ENCODE measurements around the gene TMPRSS11F.
"Not testable (repeated sequence)": the region's sequence is repeated elsewhere in the genome, so short reads cannot be mapped to it uniquely, and the experiment has no call there.

TMPRSS11F gene

DNA sequence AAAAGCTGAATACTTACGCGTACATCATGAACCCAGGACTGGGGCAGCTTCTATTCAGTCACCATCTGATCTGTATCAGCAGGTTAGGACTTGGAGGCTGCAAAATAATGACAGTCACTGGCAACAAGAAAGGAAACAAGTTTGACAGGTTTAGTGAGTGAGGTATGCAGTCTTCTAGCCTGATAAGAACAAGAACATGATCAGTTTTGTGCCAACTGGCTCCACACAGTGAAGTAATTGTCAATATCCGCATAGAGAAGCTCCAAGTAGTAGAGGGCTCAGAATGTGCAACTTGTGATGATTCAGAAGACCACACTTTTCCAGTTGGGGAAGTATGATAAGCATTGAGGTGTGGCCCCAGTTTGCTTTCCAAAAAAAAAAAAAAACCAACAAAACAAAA, at the start of gene TMPRSS11F:
Gene TMPRSS11F (minus strand): TSS at position 77 of the 400 bp plus-strand sequence. CDS start 49 bp downstream, at position 28.
- DNase-seq: no peak

DNA sequence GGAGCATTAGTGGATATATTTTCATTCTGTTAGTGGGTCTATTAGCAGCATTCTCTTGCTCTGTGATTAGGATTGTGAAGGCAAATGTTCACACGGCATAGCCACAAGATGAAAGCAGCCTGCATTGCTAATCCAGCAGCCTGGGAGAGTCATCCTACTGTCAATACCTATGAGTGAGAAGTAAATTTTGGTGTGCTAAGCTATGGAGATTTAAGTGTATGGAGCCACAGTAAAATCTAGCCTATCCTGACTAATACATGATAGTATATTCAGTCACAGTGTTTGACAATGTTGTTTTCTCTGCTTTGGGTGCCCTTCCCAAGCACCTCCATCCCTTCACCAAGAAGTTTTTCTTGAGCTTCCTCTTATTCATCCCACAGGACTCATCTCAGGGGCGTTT, 47.2 kb upstream of the TMPRSS11F start:
- DNase-seq: no peak

DNA sequence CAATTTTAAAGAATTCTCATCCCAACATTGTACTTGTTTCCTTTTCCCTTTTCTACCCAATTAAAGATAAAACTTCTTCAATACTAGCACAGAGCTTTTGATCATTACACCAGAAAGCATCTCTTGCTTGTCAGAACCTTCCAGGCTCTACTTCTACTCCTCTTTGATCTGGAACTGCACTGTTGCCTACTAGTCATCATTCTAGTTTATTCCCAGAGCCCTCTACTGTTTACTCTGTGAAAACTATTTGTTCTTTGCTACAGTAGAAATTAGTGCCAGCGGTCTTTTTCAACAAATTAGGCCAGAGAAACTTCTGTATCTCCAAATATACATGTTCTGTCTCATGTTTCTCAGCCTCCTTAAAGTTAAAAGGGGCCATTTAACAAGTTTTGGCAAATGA, 46.8 kb upstream of the TMPRSS11F start:
- no peak for DNase-seq

DNA sequence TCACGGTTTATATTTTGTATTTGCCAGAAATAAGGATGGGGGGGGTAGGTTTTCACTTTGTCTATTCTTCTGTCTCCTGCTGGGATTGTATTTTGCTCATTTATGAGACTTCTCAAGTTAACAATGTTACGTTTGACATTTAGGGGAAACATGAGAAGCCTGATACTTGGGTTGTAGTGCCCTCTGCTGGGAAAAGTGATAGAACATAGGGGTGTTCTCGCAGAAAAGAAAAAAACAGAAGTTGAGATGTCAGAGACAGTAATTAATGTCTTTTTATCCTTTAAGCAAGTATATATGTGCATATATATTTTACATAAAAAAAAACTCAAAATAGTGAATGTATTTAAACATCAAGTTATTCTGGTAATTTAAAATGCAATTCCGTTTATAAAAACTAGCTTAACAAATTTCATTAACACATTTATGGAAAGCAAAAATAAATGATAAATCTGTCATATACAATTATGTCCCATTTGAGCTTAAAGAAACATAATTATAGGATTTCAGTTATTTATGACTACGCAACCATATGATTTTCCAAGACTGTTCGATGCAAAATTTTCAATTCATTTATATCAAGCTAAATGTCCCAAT, 46.0 kb upstream of the TMPRSS11F start:
- DNase-seq: no peak

DNA sequence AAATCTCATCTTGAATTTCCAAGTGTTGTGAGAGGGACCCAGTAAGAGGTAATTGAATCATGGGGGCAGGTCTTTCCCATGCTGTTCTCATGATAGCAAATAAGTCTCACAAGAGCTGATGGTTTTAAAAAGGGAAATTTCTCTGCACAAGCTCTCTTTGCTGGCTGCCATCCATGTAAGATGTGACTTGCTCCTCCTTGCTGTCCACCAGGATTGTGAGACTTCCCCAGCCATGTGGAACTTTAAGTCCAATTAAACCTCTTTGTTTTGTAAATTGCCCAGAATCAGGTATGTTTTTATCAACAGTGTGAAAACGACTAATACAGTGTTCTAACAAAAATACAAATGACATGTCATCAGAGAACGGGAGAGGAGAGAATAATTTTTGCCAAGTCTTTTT, 44.7 kb upstream of the TMPRSS11F start:
- DNase-seq: not testable (repeated sequence)

DNA sequence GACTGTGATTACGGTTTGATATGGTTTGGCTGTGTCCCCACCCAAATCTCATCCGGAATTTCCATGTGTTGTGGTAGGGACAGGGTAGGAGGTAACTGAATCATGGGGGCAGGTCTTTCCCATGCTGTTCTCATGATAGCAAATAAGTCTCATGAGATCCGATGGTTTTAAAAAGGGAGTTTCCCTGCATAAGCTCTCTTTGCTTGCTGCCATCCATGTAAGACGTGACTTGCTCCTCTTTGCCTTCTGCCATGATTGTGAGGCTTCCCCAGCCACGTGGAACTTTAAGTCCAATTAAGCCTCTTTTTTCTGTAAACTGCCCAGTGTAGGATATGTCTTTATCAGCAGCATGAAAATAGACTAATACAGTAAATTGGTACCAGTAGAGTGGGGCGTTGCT, 42.5 kb upstream of the TMPRSS11F start:
- DNase-seq: not testable (repeated sequence)

DNA sequence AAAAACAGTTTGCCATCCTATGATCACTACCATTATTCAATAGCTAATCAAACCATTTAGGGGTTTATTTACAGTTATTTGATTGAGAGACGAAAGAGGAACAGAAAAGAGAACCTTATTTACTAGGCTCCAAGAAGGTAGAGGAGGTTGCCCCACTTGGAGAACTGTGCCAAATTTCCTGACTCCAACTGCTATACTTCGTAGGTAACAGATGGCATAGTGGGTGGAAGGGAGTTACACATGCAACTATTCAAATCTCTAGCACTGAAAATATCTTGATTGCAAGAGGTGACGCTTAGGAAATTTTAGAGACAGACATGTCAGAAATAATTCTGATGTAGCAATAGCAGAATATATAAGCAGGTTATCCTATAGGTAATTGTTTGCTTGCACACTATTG, 38.0 kb upstream of the TMPRSS11F start:
- no peak for DNase-seq

DNA sequence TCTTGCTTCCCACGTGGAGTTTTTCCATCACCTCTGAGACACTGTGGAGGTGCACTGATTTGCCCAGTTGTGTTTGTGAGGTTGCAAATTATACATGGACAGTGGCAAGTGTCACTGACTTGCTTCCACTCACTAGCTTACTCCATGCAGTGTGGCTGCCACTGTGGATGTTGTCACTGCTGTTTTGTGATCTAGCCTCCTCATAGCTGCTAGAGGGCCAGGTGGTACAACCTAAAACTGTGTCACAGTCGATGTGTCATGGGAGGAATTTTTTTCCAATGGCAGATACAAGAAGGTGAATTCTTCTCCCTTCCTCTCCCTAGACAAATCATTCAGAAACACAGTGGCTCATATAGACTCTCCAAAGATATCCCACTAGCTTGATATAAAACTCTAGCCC, 37.5 kb upstream of the TMPRSS11F start:
- DNase-seq: no peak

DNA sequence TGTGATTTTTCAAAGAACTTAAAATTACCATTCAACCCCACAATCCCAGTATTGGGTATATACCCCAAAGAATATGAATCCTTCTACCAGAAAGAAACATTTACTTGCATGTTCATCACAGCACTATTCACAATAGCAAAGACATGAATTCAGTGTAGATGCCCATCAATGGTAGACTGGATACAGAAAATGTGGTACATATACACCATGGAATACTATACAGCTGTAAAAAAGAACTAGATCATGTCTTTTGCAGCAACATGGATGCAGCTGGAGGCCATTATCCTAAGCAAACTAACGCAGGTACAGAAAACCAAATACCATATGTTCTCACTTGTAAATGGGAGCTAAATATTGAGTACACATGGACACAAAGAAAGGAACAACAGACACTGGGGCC, 34.1 kb upstream of the TMPRSS11F start:
- DNase-seq: no peak

DNA sequence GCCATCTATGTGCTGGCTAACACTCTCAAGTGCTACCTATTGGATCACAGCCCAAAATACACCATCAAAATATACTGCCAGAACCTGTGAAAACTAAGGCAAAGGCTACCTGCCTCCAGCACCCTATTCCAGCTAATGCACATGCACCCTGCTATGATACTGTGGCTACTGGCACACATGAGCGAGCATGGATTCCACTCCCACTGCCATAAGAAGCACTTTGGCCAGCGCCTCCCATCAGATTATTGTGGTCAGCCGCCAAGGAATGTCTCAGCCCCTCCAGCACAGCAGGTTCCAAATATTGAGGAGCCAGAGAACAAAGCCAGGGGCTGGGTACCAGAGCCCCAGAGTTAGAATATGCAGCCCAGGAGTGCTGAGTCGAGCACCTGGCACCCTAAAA, 32.5 kb upstream of the TMPRSS11F start:
- DNase-seq: no peak

DNA sequence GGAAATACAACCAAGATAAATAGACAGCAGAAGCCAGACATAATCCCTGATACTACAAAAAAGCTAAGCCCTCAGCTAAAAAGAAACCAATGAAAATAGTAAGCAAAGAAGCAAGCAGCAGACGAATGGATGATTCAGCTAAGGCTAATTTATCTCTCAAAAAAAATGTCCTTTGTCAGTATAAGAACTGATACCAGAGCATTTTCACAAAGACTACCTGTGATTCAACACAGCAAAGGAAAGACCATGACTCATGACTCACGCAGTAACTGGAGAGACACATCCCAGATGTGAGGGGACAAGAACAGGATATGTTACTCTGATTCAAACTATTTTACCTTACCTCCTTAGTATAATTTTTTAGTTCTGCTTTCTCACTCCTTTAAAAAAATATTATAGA, 22.7 kb upstream of the TMPRSS11F start:
- no peak for DNase-seq

DNA sequence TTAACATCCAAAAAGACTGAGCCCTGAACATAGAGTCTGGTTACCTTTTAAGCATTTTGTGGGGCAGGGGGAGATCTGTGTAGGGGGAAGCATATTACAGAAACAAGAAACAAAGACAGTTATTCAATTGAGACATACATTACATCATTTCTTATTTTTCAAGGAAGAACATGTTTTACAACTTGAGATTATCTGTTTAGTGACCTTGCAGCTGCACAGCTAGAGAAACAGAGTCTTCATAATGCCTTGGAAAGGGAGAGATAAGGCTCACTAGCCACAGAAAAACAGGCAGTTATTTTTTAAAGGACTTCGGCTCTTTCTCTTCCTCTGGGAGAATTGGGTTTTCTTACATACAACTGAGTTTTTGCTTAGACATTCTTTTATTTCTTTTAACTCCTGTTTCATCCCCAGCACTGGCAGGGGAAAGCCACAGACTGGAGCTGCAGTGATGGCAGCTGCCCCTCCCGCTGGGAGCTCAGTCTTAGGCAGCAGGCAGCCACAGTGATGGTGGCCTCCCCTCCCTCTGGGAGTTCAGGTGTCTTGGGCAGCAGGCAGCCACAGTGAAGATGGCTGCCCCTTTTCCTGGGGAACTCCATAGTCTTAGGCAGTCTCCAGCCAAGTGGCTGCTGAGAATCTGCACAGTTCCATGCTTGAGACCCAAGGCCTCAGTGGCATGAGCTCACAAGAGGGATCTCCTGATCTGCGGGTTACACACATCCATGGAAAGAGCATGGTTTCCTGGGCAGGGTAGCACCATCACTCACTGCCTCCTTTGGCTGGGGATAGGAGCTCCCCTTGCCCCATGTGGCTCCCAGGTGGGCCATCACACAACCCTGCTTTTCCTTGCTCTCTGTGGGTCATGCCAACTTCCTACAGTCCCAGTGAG, 19.4 kb upstream of the TMPRSS11F start:
- DNase-seq: no peak

DNA sequence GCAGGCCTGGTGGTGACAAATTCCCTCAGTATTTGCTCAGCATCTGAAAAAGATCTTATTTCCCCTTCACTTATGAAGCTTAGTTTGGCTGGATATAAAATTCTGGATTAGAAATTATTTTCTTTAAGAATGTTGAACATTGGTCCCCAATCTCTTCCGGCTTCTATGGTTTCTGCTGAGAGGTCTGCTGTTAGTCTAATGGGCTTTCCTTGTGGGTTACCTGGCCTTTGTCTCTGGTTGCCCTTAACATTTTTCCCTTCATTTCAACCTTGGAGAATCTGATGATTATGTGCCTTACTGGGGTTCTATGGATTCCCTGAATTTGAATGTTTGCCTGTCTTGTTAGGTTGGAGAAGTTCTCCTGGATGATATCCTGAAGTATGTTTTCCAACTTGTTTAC, 17.4 kb upstream of the TMPRSS11F start:
- no peak for DNase-seq

DNA sequence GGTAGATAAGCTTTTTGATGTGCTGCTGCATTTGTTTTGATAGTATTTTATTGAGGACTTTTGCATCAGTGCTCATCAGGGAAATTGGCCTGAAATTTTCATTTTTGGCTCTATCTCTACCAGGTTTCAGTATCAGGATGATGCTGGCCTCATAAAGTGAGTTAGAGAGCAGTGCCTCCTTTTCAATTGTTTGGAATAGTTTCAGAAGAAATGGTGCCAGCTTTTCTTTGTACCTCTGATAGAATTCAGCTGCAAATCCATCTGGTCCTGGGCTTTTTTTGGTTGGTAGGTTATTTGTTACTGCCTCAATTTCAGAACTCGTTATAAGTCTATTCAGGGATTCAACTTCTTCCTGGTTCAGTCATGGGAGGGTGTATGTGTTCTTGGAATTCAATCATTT, 15.6 kb upstream of the TMPRSS11F start:
- DNase-seq: no peak

DNA sequence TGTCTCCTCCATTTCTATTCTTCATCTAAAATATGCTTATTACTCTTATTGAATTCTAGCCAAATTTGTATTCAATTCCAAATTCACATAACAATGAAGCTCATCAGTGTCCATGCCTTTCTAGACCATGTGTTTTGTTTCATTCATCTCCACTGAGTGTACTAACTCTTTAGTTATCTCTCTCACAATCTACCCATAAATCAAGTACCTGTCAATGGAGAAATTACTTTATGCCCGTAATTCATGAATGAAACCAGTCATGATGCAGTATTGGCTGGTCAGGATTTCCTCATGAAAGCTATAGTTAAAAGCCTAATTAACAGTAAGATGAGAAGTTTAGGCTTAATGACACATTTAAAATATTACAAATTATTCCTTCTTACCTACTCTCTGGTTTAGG, 12.2 kb upstream of the TMPRSS11F start:
- no peak for DNase-seq

DNA sequence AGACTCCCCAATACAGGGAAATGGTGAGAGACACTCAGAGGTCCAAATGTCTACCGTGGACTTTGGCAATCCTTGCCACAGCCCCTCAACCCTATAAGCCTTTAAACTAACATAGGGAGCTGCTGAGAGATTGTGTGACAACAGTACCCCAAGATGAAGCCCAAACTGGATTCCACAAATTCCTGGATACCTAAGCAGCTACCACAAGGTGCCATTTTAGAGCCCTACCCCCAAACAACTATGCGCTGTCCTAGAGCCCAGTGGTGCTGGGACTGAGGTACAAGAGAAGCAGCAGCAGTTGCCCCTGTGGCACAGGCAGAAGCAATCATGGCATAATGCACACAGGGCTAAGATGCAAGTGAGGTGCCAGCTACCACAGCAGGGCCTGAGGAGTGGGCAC, 2.7 kb upstream of the TMPRSS11F start:
- no peak for DNase-seq

DNA sequence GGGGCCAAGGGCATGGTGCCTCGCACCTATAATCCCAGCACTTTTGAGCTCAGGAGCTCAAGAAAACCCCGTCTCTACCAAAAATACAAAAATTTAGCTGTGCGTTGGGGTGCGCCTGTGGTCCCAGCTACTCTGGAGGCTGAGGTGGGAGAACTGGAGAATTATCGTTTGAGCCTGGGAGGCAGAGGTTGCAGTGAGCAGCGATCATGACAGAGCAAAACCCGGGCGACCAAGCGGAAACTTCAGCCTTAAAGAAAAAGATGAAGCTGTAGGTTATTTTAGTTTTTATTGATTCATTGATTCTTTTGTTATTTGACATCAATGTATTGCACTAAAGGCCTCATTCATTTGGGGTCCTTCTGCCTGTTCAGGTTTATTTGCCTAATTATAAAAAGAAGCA, 5.4 kb downstream of the TMPRSS11F start:
- DNase-seq: no peak

DNA sequence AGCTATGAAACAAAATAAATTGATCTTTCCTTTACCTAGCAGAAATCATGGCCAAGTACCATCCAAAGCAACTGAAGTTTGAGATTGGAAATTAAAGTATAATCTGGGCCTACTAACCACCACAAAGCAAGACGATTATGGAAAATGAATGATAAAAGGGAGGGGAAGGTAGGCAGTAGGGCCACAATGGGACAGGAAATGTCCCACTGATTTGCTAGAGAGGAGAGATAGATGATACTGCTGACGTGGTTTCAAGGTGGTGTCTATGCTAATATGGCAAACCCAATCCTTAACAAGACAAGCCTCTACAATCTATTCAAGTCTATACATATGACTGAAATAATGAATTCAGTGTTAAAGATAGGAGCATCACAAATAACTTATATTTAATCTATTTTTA, 6.1 kb downstream of the TMPRSS11F start:
- DNase-seq: no peak

DNA sequence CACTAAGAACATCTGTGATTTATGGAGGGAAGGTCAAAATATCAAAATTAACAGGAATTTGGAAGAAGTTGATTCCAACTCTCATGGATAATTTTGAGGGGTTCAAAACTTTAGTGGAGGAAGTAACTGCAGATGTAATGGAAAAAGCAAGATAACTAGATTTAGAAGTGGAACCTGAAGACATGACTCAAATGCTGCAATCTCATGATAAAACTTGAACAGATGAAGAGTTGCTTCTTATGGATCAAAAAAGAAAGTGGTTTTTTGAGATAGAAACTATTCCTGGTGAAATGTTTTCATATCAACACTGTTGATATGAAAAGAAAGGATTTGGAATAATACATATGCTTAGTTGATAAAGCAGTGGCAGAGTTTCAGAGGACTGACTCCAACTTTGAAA, 9.7 kb downstream of the TMPRSS11F start:
- no peak for DNase-seq

DNA sequence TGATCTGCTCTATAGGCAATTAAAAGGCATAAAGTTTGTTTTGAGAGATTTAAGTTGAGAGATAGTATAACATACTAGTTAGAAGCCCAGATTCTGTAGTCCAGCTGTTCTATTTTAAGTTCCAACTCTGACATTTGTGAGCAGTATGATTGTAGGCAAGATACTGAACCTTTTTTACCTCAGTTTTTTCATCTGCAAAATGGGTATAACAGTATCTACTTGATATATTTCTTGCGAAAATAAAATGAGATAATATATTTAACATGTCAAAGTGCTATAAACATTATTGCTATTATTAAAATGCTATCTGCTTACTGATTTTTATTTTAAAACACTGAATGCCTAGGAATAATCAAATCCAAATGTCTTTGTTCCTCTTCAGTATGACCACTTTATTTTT, 19.2 kb downstream of the TMPRSS11F start:
- no peak for DNase-seq

DNA sequence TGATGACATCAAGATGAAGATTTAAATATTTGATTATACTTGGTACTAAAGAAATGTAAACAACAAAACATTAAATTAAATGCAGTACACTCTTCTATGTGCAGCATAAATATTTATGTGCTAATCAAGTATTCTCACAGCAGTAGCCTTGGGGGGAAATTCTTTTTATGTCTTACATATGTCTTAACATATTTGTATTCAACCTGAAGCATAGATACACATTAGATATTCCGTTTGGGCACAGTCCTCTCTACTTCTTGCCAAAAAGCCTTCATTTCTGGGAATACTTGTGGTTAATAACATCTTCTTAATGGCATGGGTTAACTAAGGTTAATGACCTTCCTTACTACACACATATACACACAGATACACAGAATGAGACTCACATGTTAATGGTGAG, 19.8 kb downstream of the TMPRSS11F start:
- DNase-seq: no peak

DNA sequence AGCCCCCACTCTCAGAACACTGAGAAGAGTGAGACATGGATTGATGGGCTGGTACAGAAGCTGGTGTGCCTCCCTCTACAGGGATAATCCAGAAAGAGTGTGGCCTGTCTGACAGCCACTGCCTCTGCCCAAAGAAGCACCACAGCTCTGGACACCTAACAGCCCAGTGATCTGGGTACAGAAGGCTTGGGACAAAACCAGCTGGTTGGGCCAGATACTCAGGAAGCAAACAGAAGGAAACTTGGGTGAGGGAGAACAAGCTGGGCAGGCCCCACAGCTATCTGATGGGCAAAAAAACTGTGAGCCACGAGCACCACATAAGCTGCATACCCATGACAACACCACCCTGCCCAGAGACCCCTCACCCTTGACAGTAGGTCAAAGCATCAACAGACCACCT, 46.9 kb downstream of the TMPRSS11F start:
- DNase-seq: no peak

DNA sequence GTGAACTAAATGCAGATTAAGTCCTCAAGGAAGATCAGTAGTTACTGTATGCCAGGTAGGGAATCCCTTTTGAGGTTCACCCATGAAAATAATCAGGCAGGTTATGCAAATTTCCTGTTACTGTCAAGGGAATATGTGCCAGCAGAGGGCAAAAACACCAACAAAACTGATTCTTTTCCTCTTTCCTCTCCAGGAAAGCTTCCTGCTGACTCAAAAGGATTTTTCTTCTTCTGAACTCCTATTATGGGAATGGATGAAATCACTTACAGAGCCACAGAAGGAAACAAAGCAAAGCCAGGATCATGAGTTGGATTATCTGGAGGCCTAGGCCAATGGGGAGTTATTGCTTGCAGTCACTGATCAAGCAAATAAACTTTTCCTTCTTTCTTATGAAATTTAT, 49.7 kb downstream of the TMPRSS11F start:
- DNase-seq: no peak

DNA sequence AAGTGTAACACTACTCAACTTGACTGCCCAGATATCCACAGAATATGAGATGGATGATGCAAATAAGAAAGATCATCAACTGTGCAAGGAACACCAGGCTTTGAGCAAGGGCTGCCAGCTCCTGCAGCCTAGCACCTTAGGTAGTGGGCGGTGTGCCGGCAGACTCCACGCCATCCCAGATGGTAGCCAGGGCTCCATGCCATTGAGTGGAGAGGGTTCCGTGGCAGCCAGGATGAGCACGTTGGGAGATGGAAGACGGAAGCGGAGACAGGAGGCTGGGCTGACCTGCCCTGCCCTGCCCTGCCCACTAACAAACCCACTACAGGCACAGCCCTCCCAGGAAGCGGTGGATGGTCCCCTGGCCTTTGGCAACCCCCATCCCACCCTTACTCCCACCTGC, 51.9 kb downstream of the TMPRSS11F start:
- DNase-seq: no peak

DNA sequence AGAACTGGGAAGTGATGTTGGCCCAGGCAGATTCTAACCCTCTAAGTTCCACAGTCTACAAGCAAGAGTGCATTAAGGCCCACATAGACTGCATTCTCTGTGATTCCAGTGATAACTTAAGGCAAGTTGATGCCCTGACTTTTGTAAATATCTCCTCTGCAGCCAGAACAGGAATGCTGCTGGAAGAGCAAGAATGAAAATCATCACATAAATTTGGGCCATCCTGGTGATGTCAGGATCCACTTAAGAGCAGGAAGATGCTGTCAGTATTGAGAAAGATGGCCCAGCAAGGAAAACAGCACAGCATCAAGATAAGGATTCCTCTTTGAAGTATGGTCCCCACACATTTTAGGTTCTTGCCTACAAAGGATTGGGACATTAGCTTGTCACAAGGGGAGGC, 52.4 kb downstream of the TMPRSS11F start:
- DNase-seq: no peak
